PFSK-1 (cell line): ENCODE data around the gene CD28.

Experiments used
- FOXP2 ChIP-seq: optimal IDR thresholded peaks from 2 replicates; pipeline ENCODE3; 2011; ENCODE audit warnings: borderline replicate concordance, control low read depth, inconsistent platforms; ENCODE audit not compliant: insufficient read depth; ENCODE audit errors: extremely low read length, extremely low read depth
- POLR2AphosphoS5 ChIP-seq: IDR thresholded peaks from 2 replicates; pipeline ENCODE4 v1.6.1; 2012; ENCODE audit warnings: low read depth, mild to moderate bottlenecking, control low read depth, low read length, moderate library complexity
- REST ChIP-seq, 2 experiments: IDR thresholded peaks; 2 replicates each; pipeline versions ENCODE4 v1.6.1 to v1.8.0; 2011 to 2012; ENCODE audit warnings: low read depth in 2 of 2, low read length in 2 of 2, control low read depth in 1 of 2, inconsistent platforms in 1 of 2, mild to moderate bottlenecking in 1 of 2, moderate library complexity in 1 of 2; ENCODE audit not compliant: insufficient read depth in 1 of 2
- SIN3A ChIP-seq: IDR thresholded peaks from 2 replicates; pipeline ENCODE4 v1.6.1; 2012; ENCODE audit warnings: mild to moderate bottlenecking, low read length, moderate library complexity, borderline replicate concordance; ENCODE audit not compliant: insufficient read depth
- TAF1 ChIP-seq: IDR thresholded peaks from 2 replicates; pipeline ENCODE4 v1.6.1; 2012; ENCODE audit warnings: low read length, control low read depth, borderline replicate concordance; ENCODE audit not compliant: insufficient read depth

The CD28 gene

GRCh38 chr2:203705178-203705577 is 1.3 kb upstream of the CD28 start:
- TF ChIP-seq FOXP2 = no peak
- no peak for TF ChIP-seq POLR2AphosphoS5
- TF ChIP-seq SIN3A = no peak
- no peak for TF ChIP-seq REST (IDR thresholded peaks at IDR 0.05; ENCODE audit: insufficient read depth in 1 of 2, low read depth in 2 of 2, low read length in 2 of 2)
- no peak for TF ChIP-seq TAF1

DNA sequence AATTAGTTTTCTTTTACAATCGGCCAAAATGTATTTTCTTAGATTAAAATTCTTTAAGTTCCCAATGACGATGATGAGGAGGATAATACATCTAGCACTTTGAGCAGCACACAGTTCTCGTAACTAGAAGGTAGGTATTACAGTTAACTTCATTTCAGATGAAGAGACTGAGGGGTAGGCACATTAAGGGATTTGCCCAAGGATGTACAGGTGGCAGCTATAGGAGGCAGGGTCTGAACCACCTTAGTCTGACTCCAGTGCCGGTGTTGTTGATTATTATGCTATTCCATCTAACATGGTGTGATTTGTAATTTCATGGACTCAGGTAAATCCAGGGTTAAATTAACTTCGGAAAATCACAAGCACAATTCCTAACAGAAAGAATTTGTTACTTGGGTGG is 1.1 kb downstream of the CD28 start:
- TF ChIP-seq SIN3A (no peak), FOXP2 (no peak), TAF1 (no peak), POLR2AphosphoS5 (no peak), REST (IDR thresholded peaks at IDR 0.05; ENCODE audit: insufficient read depth in 1 of 2, low read depth in 2 of 2, low read length in 2 of 2) (no peak)

- TF ChIP-seq SIN3A (no peak), FOXP2 (no peak), POLR2AphosphoS5 (no peak), REST (IDR thresholded peaks at IDR 0.05; ENCODE audit: insufficient read depth in 1 of 2, low read depth in 2 of 2, low read length in 2 of 2) (no peak), TAF1 (no peak)
Measured at GRCh38 chr2:203708846-203709396, 2.5 kb downstream of the CD28 start.

DNA sequence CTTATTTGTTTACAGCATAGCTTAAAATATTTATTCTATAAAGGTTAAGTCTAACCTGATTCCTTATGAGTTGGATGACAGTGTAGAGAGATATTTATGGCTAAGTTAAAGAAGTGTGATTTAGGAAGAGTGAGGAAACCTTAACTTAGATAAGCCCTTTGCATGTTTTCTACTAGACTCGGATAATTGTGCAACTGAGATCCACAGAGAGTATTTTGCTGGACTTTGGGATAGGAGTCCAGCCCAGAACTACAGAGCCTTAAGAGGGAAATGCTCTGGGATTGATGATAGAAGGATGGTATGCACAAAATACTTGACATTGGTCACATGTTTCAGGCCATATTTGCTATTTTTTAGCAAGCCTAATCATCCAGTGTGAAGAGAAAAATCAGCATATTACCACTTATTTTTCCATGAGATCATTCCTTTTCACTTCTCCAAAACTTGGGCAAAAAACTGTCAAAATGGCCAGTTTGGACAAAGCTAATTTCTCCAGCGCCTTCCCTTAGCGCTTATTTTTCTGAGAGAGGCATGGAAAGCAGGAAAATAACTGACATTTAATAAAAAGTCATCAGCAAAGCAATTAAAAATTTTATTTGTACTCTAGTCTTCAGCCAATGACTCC is 3.1 kb downstream of the CD28 start:
- TF ChIP-seq FOXP2 = no peak
- no peak for TF ChIP-seq SIN3A
- TF ChIP-seq TAF1 = no peak
- TF ChIP-seq REST (IDR thresholded peaks at IDR 0.05; ENCODE audit: insufficient read depth in 1 of 2, low read depth in 2 of 2, low read length in 2 of 2) = no peak
- TF ChIP-seq POLR2AphosphoS5 = no peak

DNA sequence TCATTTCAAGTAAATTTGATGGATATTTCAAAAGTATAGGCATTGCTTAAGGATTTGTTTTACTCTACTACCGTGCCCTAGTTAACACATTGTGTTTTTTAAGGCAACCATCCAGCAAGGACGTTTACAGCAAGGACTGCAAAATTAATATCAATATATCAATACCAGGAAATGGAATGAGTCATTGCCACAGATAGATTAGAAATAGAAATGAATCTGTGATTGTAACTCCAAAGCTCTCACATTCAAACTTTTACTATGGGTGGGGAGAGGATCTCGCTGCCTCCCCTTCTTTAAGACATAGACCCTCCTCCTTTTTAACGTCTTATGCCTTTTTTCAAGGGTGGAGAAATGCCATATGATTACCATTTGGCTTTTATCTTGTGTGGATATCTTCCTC is 3.8 kb downstream of the CD28 start:
- TF ChIP-seq TAF1 = no peak
- no peak for TF ChIP-seq POLR2AphosphoS5
- TF ChIP-seq REST (IDR thresholded peaks at IDR 0.05; ENCODE audit: insufficient read depth in 1 of 2, low read depth in 2 of 2, low read length in 2 of 2) = no peak
- TF ChIP-seq SIN3A = no peak
- no peak for TF ChIP-seq FOXP2
